Right lobe of liver (tissue), 6 donors: ENCODE measurements around the gene REXO1. TPM values are rescaled to one million over a fixed set of nuclear protein-coding genes. Genes with fewer than 3 reads are reported as not detected.

ENCODE experiments used
- ATAC-seq, 4 donors: fragments of 200-7000 bp; cut with Tn5 transposase; one replicate each; pipeline ENCODE4 v1.9.1; 2020; ENCODE audit warnings: mild to moderate bottlenecking in 4 of 4, moderate library complexity in 4 of 4
- DNase-seq, 3 donors: peaks; one replicate each; pipeline ENCODE4 v3.0.0-alpha.2; 2020
- H3K27ac ChIP-seq, 3 donors: fragments of 200-600 bp; one replicate each; pipeline ENCODE4 v1.8.0; 2022
- H3K27me3 ChIP-seq, 2 donors: fragments of 200-600 bp; one replicate each; pipeline ENCODE4 v1.8.0; 2022
- H3K36me3 ChIP-seq, 4 donors: fragments of 200-600 bp; sonication (generic) in 1 of 4; one replicate each; pipeline versions ENCODE4 v1.5.1 to v1.8.0; 2017 to 2022; ENCODE audit warnings: control low read depth in 1 of 4
- H3K4me1 ChIP-seq, 4 donors: fragments of 200-600 bp; sonication (generic) in 1 of 4; one replicate each; pipeline versions ENCODE4 v1.5.1 to v1.8.0; 2017 to 2022; ENCODE audit warnings: control low read depth in 1 of 4
- H3K4me3 ChIP-seq, 3 donors: fragments of 200-600 bp; one replicate each; pipeline ENCODE4 v1.8.0; 2022
- H3K9me3 ChIP-seq, 4 donors: fragments of 200-600 bp; sonication (generic) in 1 of 4; one replicate each; pipeline versions ENCODE4 v1.5.1 to v1.8.0; 2017 to 2022; ENCODE audit warnings: control low read depth in 1 of 4
- POLR2A ChIP-seq: fragments of 450-650 bp; IDR thresholded peaks from one replicate; pipeline ENCODE4 v1.6.1; 2017; ENCODE audit warnings: antibody characterized with exemption, mild to moderate bottlenecking
- WGBS: methylation state at CpG from one replicate; pipeline ENCODE4 v1.1.6; 2018; ENCODE audit warnings: low coverage, low lambda C conversion rate; ENCODE audit not compliant: insufficient coverage; ENCODE audit errors: missing lambda C conversion rate; 5-methylcytosine and 5-hydroxymethylcytosine counted together
- intact Hi-C, 2 donors: fragments of 100-400 bp; cut with DNase I; formaldehyde crosslinking; loops; one replicate each; pipeline versions ENCODE4 v1.11.2 to v1.14.1; 2022
- total RNA-seq, 6 experiments: library from RNA; depleted of rRNA in 2 of 6; stranded (reverse); fragments of >200 nt in 2 of 6; fragmentation: NEBNext Ultra II Directional in 3 of 6; extraction: Animal tissue kit (Norgen Biotek cat#: 25700) in 3 of 6; gene quantifications; one replicate each; pipeline versions ENCODE4 v1.1.0 to v1.2.4, GENCODE V29; 2016 to 2023
- TF ChIP-seq, protein P1 (sequence below), 4 donors: fragments of 200-600 bp in 3 of 4; fragments of 450-650 bp in 1 of 4; IDR thresholded peaks; one replicate each; pipeline versions ENCODE4 v1.5.1 to v1.8.0; 2016 to 2022; ENCODE audit warnings: antibody characterized with exemption in 4 of 4, mild to moderate bottlenecking in 2 of 4
- donor health status: DM: no; HTN: yes; CAD: no.
- donor health status: DM: no; HTN: no; CAD: no.
- donor health status: DM: no; HTN: no; CAD: no.
- donor health status: DM: no; HTN: yes; CAD: no.
- donor health status: DM: no; HTN: yes; CAD: no.

The REXO1 gene
- total RNA-seq, 6 experiments from 2014 or later, result 8.0 to 17.7 (median 12.6) TPM

DNA sequence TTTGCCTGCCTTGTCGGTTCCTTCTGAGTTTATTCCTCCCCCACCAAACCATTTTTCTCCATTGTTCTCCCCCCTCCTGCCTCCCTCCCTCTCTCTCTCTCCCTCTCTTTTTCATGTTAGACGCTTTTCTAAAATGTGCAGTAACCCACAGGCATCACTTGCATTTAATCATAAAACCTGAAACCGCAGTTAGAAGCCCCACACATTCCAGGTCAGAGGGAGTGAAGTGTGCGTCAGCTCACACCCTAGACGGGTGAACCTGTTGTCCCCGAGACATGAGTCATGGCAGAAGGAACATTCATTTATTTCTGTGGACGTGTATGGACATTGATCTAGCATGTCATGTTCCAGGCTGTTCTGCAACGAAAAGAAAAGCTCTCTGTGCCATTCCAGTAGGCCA lies 75.1 kb downstream of the REXO1 start:
- Histone ChIP-seq H3K9me3 (no peaks in the 10 kb centered on the region), H3K27ac (no peak overlapping the region), H3K36me3 (no peaks in the 10 kb centered on the region), H3K4me3 (no peak overlapping the region), H3K27me3 (peaks cover 0 to 20% of the 10 kb centered on the region in 2 donors), H3K4me1 (no peaks in the 10 kb centered on the region)
- TF ChIP-seq, protein P1, sequence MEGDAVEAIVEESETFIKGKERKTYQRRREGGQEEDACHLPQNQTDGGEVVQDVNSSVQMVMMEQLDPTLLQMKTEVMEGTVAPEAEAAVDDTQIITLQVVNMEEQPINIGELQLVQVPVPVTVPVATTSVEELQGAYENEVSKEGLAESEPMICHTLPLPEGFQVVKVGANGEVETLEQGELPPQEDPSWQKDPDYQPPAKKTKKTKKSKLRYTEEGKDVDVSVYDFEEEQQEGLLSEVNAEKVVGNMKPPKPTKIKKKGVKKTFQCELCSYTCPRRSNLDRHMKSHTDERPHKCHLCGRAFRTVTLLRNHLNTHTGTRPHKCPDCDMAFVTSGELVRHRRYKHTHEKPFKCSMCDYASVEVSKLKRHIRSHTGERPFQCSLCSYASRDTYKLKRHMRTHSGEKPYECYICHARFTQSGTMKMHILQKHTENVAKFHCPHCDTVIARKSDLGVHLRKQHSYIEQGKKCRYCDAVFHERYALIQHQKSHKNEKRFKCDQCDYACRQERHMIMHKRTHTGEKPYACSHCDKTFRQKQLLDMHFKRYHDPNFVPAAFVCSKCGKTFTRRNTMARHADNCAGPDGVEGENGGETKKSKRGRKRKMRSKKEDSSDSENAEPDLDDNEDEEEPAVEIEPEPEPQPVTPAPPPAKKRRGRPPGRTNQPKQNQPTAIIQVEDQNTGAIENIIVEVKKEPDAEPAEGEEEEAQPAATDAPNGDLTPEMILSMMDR (IDR thresholded peaks at IDR 0.05), result no peak
- TF ChIP-seq POLR2A, result no peak
- 34% methylated on average over 8 of the region's 8 CpGs for WGBS
- intact Hi-C loops, result no loop called here
- DNase-seq (no peak), ATAC-seq (no peak)

DNA sequence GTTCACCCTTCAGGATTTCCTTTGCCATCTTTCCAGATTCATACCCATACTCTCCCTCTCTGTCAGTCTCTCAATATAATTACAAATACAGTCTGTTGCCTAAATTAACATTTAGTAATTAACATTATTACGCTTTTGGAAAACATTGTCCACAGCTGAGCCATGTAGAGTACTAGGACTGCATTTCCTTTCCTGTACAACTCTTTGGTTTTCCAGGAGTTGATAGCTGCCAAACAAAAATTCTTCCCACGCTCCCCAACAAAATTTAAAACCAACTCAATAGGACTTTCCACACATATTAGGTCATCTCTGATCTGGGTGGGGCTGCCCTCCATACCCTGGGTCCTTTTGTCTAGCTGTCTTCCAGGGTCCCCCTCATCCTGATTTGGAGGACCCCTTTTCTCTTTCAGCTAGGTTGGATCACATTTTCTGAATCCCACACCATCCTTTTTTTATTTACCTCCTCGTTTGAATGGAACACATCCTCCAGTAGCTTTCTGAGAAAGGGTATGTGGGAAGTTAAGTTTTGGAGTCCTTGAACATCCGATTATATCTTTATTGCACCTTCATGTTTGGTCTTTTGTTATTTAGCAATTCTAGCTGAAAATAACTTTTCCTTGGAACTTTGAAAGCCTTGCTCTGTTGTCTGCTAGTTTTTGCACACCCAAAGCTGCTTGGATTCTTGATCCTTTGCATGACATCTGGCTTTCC lies 77.3 kb downstream of the REXO1 start:
- 63% methylated on average over 4 of the region's 4 CpGs for WGBS
- no peak for TF ChIP-seq POLR2A
- TF ChIP-seq, protein P1 (IDR thresholded peaks at IDR 0.05), result no peak
- H3K9me3 ChIP-seq, result no peaks in the 10 kb centered on the region
- H3K27ac ChIP-seq, result no peak overlapping the region
- H3K4me1 ChIP-seq, result no peaks in the 10 kb centered on the region
- H3K27me3 ChIP-seq, result peaks cover 0 to 24% of the 10 kb centered on the region in 2 donors
- H3K36me3 ChIP-seq, result no peaks in the 10 kb centered on the region
- no peak overlapping the region for H3K4me3 ChIP-seq
- intact Hi-C loops, result no loop called here
- ATAC-seq (no peak), DNase-seq (no peak)

DNA sequence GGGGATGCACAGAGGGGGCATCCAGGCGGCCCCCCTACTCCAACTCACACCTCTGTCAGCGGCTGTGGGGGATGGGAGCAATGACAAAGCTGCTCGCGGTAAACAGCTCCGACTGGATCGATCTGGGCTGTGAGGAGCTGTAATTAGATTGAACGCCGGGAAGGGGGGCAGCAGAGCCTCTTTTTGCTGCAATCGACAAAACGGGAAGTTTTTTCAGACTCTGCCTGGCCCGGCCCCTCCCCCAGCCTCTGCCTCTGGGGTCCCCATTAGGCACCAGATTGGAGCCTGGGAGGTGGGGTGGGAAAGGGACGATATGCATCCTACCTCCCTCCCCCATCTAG lies 78.7 kb downstream of the REXO1 start:
- ATAC-seq (no peak), DNase-seq (no peak)
- intact Hi-C loops, result loop anchor here in 1 of 2 donors (5.0 to 10.0 kb wide), 3 partner anchors 82 to 225 kb away; no protein-coding TSS in a partner anchor
- WGBS, result 1% methylated on average over 10 of the region's 12 CpGs
- Histone ChIP-seq H3K27me3 (peaks cover 0 to 15% of the 10 kb centered on the region in 2 donors), H3K27ac (no peak overlapping the region), H3K4me3 (no peak overlapping the region), H3K36me3 (no peaks in the 10 kb centered on the region), H3K4me1 (no peaks in the 10 kb centered on the region), H3K9me3 (no peaks in the 10 kb centered on the region)
- no peak for TF ChIP-seq POLR2A
- TF ChIP-seq, protein P1 (IDR thresholded peaks at IDR 0.05), result no peak

DNA sequence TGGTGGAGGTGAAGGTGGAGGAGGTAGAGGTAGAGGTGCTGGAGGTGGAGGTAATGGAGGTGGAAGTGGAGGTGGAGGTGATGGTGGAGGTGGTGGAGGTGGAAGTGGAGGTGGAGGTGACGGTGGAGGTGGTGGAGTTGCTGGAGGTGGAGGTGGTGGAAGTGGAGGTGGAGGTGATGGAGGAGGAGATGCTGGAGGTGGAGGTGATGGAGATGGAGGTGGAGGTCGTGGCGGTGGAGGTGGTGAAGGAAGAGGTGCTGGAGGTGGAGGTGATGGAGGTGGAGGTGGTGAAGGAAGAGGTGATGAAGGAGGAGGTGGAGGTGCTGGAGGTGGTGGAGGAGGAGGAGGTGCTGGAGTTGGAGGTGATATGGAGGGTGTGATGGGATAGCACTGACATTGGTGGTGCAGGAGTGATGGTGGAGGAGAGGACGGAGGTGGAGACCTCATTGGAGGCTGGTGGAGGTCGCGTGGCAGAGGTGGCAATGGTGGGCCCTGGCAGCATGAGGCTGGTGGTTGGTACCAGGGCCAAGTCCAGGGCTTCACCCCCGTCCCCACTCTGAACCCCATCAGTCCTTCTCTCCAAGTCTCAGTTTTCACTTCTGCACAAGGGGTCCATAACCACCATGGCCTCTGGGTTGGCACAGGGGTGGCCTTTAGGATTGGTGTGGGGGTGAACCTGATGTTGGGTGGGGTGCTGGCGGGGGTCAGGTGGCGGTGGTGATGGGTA lies 79.2 kb downstream of the REXO1 start:
- no peak for TF ChIP-seq POLR2A
- TF ChIP-seq, protein P1 (IDR thresholded peaks at IDR 0.05), result no peak
- intact Hi-C loops, result loop anchor here in 1 of 2 donors (5.0 to 10.0 kb wide), 3 partner anchors 82 to 224 kb away; no protein-coding TSS in a partner anchor
- no peaks in the 10 kb centered on the region for H3K36me3 ChIP-seq
- no peak overlapping the region for H3K27ac ChIP-seq
- no peak for DNase-seq
- H3K4me1 ChIP-seq, result no peaks in the 10 kb centered on the region
- H3K27me3 ChIP-seq, result peaks cover 0 to 15% of the 10 kb centered on the region in 2 donors
- ATAC-seq, result no peak
- no peaks in the 10 kb centered on the region for H3K9me3 ChIP-seq
- WGBS, result 57% methylated on average over 4 of the region's 9 CpGs
- H3K4me3 ChIP-seq, result no peak overlapping the region
